B cell (primary cell): Measurements from ENCODE around the gene SELENOH. TPM values are rescaled to one million over a fixed set of nuclear protein-coding genes. Genes with fewer than 3 reads are reported as not detected.
A peak's percentile ranks its signal among the peaks of the same experiment; 100 is the strongest.

Source experiments
- ATAC-seq: fragments of 200-7000 bp; cut with Tn5 transposase; one replicate; pipeline ENCODE4 v1.10.0; 2021; ENCODE audit warnings: low read depth, mild to moderate bottlenecking, moderate number of reproducible peaks, moderate library complexity
- CTCF ChIA-PET: fragments of 350-600 bp; sonication (Branson Sonifier 250); formaldehyde crosslinking; loops from one replicate; lab custom pipeline; 2021; ENCODE audit warnings: antibody characterized with exemption, inconsistent platforms; lab: Charles Lee
- POLR2A ChIA-PET: fragments of 350-600 bp; sonication (Branson Sonifier 250); formaldehyde crosslinking; loops from one replicate; lab custom pipeline; 2021; ENCODE audit warnings: antibody characterized with exemption; lab: Charles Lee
- DNase-seq: peaks from one replicate; pipeline ENCODE4 v3.0.0; 2013
- H2AFZ ChIP-seq: 2 replicates; pipeline ENCODE4 v1.6.1; 2012; ENCODE audit warnings: mild to moderate bottlenecking, low read depth, low read length; ENCODE audit not compliant: insufficient read depth, poor library complexity, severe bottlenecking
- H3K27ac ChIP-seq, 2 donors: 1 replicate in 1 of 2; 2 replicates in 1 of 2; pipeline ENCODE4 v1.5.1; 2012 to 2013; ENCODE audit warnings: low read length in 2 of 2, mild to moderate bottlenecking in 2 of 2, moderate library complexity in 1 of 2
- H3K27me3 ChIP-seq, 4 experiments: fragments of 200-600 bp in 1 of 4; sonication (generic) in 1 of 4; replicated peaks in 1 of 4; 1 replicate in 2 of 4; 2 replicates in 2 of 4; pipeline versions ENCODE4 v1.6.1 to v1.7.0; 2013 to 2016; ENCODE audit warnings: low read length in 3 of 4, mild to moderate bottlenecking in 2 of 4, mixed read lengths in 1 of 4, moderate library complexity in 1 of 4; ENCODE audit not compliant: insufficient read depth in 4 of 4, control insufficient read depth in 3 of 4; ENCODE audit errors: control extremely low read depth in 1 of 4
- H3K36me3 ChIP-seq, 2 experiments: replicated peaks in 1 of 2; 1 replicate in 1 of 2; 2 replicates in 1 of 2; pipeline versions ENCODE4 v1.6.1 to v1.7.1; 2013; ENCODE audit warnings: low read length in 1 of 2; ENCODE audit not compliant: insufficient read depth in 2 of 2, control insufficient read depth in 1 of 2; ENCODE audit errors: control extremely low read depth in 1 of 2, extremely low read depth in 1 of 2
- H3K4me1 ChIP-seq, 2 donors: fragments of 200-600 bp in 1 of 2; sonication (generic) in 1 of 2; 1 replicate in 1 of 2; 2 replicates in 1 of 2; pipeline versions ENCODE4 v1.5.1 to v1.6.1; 2013 to 2017; ENCODE audit warnings: low read length in 2 of 2; ENCODE audit not compliant: control insufficient read depth in 2 of 2, insufficient read depth in 2 of 2
- H3K4me2 ChIP-seq: replicated peaks from 2 replicates; pipeline ENCODE3; 2012; ENCODE audit warnings: mild to moderate bottlenecking, low read depth, low read length; ENCODE audit not compliant: poor library complexity, severe bottlenecking
- H3K4me3 ChIP-seq, 5 experiments: fragments of 200-600 bp in 1 of 5; sonication (generic) in 1 of 5; 1 replicate in 3 of 5; 2 replicates in 2 of 5; pipeline versions ENCODE4 v1.5.1 to v1.7.0; 2011 to 2016; ENCODE audit warnings: low read length in 4 of 5, mild to moderate bottlenecking in 4 of 5, low read depth in 2 of 5, control low read depth in 1 of 5, moderate library complexity in 1 of 5; ENCODE audit not compliant: insufficient read depth in 1 of 5; ENCODE audit errors: control extremely low read depth in 1 of 5, extremely low read depth in 1 of 5
- H3K79me2 ChIP-seq: fragments of 200-600 bp; sonication (generic); one replicate; pipeline ENCODE4 v1.6.0; 2016; ENCODE audit warnings: low read length; ENCODE audit not compliant: control insufficient read depth, insufficient read depth
- H3K9ac ChIP-seq: fragments of 200-600 bp; sonication (generic); 2 replicates; pipeline ENCODE4 v1.6.1; 2017; ENCODE audit warnings: mild to moderate bottlenecking, low read length, moderate library complexity
- H3K9me3 ChIP-seq, 3 donors: one replicate each; pipeline versions ENCODE4 v1.6.1 to v1.7.1; 2013; ENCODE audit warnings: low read length in 2 of 3; ENCODE audit not compliant: control insufficient read depth in 2 of 3, insufficient read depth in 1 of 3; ENCODE audit errors: control extremely low read depth in 1 of 3
- H4K20me1 ChIP-seq: 2 replicates; pipeline ENCODE4 v1.6.0; 2012; ENCODE audit warnings: mild to moderate bottlenecking, low read length; ENCODE audit not compliant: insufficient read depth, control insufficient read depth, poor library complexity, severe bottlenecking
- H3K27ac Mint-ChIP-seq: one replicate; pipeline ENCODE4 v1.8.0; 2021; ENCODE audit warnings: mixed read lengths
- H3K27me3 Mint-ChIP-seq: one replicate; pipeline ENCODE4 v1.8.0; 2021; ENCODE audit warnings: mixed read lengths
- H3K4me1 Mint-ChIP-seq: one replicate; pipeline ENCODE4 v1.8.0; 2021; ENCODE audit warnings: mixed read lengths
- H3K4me3 Mint-ChIP-seq: one replicate; pipeline ENCODE4 v1.8.0; 2021; ENCODE audit warnings: mixed read lengths
- H3K9me3 Mint-ChIP-seq: one replicate; pipeline ENCODE4 v1.8.0; 2022; ENCODE audit warnings: mixed read lengths; ENCODE audit not compliant: insufficient read depth
- EZH2 ChIP-seq: IDR thresholded peaks from 2 replicates; pipeline ENCODE4 v1.6.1; 2012; ENCODE audit warnings: borderline replicate concordance, low read depth, mild to moderate bottlenecking, moderate library complexity, low read length; ENCODE audit not compliant: insufficient read depth, poor library complexity, severe bottlenecking
- WGBS: methylation state at CpG from one replicate; pipeline ENCODE4 v1.1.5; 2013; ENCODE audit warnings: missing lambda C conversion rate; ENCODE audit not compliant: insufficient coverage; 5-methylcytosine and 5-hydroxymethylcytosine counted together
- intact Hi-C: fragments of 100-400 bp; cut with micrococcal nuclease; formaldehyde crosslinking; loops from one replicate; pipeline ENCODE4 v1.10.0; 2022
- polyA plus RNA-seq: library from polyadenylated mRNA; depleted of rRNA; stranded (reverse); fragments of >200 nt; gene quantifications from 2 replicates; pipeline ENCODE4 v1.2.3, GENCODE V29; 2012
- total RNA-seq, 2 donors: library from RNA; stranded (reverse); fragments of 120-200 nt in 1 of 2; gene quantifications; 1 replicate in 1 of 2; 2 replicates in 1 of 2; pipeline versions ENCODE4 v1.2.3 to v1.2.4, GENCODE V29; 2013 to 2022
- TF ChIP-seq, protein P1 (sequence below): fragments of 200-600 bp; IDR thresholded peaks from one replicate; pipeline ENCODE4 v1.8.0; 2022; ENCODE audit warnings: antibody characterized with exemption, mild to moderate bottlenecking

SELENOH gene
- total and polyA plus RNA-seq, 2 donors (not counting 1 experiment from before 2014, with no cell fraction given) = 147 to 196 TPM

DNA sequence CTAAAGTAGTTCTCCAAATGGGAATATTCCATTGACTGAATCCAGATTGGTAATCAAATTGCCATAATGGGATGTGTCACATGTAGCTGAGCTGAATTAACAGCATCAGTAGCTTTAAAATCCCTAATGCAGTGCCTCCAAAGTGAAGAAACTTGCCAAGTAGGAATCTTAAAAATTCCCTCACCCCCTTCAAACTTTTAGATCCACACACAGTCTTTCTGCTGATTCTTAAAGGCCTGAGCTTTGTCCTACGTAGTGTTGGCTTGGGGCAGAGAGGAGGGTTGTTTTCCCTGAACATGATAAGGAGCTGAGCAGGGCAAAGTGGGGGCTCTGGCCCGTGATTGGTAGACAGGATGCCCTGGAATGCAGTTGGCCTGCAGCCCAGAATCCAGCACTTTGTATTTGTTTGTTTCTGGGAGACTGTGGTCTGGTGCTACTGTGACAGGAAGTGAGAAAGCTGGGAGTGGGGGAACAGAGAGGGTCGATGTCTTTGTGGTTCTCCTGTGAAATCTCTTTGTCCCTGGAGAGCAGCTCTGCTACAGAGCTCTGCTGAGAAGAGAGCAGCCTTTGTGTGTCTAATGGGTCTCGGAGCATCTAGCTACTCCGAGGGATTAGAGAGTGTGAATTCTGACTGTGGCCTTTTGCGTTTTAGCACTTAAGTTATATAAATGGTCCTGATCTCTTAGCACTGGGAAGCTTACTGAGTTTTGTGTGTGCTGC, 37.2 kb downstream of the SELENOH start:
- Mint-ChIP-seq H3K27ac (no peak overlapping the region), H3K4me3 (no peak overlapping the region), H3K4me1 (peaks cover 45% of the 10 kb centered on the region), H3K27me3 (no peaks in the 10 kb centered on the region), H3K9me3 (no peaks in the 10 kb centered on the region)
- TF ChIP-seq EZH2 = no peak
- TF ChIP-seq, protein P1, sequence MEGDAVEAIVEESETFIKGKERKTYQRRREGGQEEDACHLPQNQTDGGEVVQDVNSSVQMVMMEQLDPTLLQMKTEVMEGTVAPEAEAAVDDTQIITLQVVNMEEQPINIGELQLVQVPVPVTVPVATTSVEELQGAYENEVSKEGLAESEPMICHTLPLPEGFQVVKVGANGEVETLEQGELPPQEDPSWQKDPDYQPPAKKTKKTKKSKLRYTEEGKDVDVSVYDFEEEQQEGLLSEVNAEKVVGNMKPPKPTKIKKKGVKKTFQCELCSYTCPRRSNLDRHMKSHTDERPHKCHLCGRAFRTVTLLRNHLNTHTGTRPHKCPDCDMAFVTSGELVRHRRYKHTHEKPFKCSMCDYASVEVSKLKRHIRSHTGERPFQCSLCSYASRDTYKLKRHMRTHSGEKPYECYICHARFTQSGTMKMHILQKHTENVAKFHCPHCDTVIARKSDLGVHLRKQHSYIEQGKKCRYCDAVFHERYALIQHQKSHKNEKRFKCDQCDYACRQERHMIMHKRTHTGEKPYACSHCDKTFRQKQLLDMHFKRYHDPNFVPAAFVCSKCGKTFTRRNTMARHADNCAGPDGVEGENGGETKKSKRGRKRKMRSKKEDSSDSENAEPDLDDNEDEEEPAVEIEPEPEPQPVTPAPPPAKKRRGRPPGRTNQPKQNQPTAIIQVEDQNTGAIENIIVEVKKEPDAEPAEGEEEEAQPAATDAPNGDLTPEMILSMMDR = no peak
- 48% methylated on average over 6 of the region's 6 CpGs for WGBS
- intact Hi-C loops = no loop called here
- Histone ChIP-seq H3K27me3 (no peaks in the 10 kb centered on the region), H3K4me1 (peaks cover 14 to 22% of the 10 kb centered on the region in 2 donors), H3K36me3 (no peaks in the 10 kb centered on the region), H2AFZ (no peak overlapping the region), H3K9ac (no peak overlapping the region), H3K4me3 (no peak overlapping the region), H3K4me2 (peak overlapping the region; percentile 30), H3K79me2 (peaks cover 83% of the 10 kb centered on the region), H4K20me1 (no peaks in the 10 kb centered on the region), H3K9me3 (no peaks in the 10 kb centered on the region), H3K27ac (no peak overlapping the region)
- ATAC-seq = no peak
- ChIA-PET CTCF (interaction anchor here (0.6 to 6.5 kb wide), 4 partner anchors 13 to 94 kb away, joined by 3 to 37 read pairs (median 6); partner anchors contain the start of gene BTBD18), POLR2A (interaction anchor here (0.7 kb wide), 1 partner anchor 32 kb away, joined by 3 read pairs; no protein-coding TSS in a partner anchor)
- no peak for DNase-seq

DNA sequence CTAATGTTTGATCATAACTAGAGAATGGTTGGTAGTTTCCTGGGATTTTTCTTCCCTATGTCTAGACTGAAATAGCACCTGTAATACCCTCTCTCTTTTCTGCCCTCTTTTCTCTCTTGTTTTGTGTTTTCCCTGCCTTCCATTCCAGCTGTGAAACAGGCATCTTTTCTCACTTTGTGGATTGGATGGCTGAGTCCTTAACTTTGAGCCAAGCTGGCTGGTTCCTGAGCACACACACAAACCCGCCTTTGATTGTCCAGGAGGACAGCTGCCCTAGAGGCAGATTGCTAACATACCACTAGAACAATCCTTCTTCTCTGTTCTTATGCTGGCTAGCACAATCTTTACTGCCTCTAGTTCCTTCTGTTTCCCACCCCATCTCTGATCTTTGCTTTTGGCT, 38.0 kb downstream of the SELENOH start:
- no peak overlapping the region for H3K4me3 Mint-ChIP-seq
- TF ChIP-seq, protein P1 = no peak
- no peak for TF ChIP-seq EZH2
- Histone ChIP-seq H3K4me1 (peaks cover 18 to 30% of the 10 kb centered on the region in 2 donors), H3K36me3 (no peaks in the 10 kb centered on the region), H3K4me3 (no peak overlapping the region), H3K27me3 (no peaks in the 10 kb centered on the region), H3K9ac (no peak overlapping the region), H3K79me2 (peaks cover 84% of the 10 kb centered on the region), H2AFZ (no peak overlapping the region), H3K27ac (no peak overlapping the region), H3K9me3 (no peaks in the 10 kb centered on the region), H3K4me2 (no peak overlapping the region), H4K20me1 (no peaks in the 10 kb centered on the region)
- no CpG with 5 or more reads among the region's 1 CpG for WGBS
- H3K27ac Mint-ChIP-seq = no peak overlapping the region
- ATAC-seq = no peak
- intact Hi-C loops = no loop called here
- ChIA-PET CTCF (interaction anchor here (2.2 to 6.5 kb wide), 2 partner anchors 21 to 28 kb away, joined by 10 to 37 read pairs; partner anchors contain the start of gene BTBD18), POLR2A (interaction anchor here (0.7 kb wide), 1 partner anchor 19 kb away, joined by 8 read pairs; no protein-coding TSS in a partner anchor)
- no peaks in the 10 kb centered on the region for H3K9me3 Mint-ChIP-seq
- H3K27me3 Mint-ChIP-seq = no peaks in the 10 kb centered on the region
- DNase-seq = no peak
- H3K4me1 Mint-ChIP-seq = peaks cover 49% of the 10 kb centered on the region
